Amniotic epithelial cell (primary cell): ENCODE results near the gene TRIOBP.
A peak's percentile ranks its signal among the peaks of the same experiment; 100 is the strongest.
"Not testable (repeated sequence)": the region's sequence is repeated elsewhere in the genome, so short reads cannot be mapped to it uniquely, and the experiment has no call there.

ENCODE experiments used
- DNase-seq: peaks from one replicate; pipeline ENCODE4 v3.0.0-alpha.2; 2010; ENCODE audit warnings: low read depth

Gene TRIOBP

GRCh38 chr22:37696657-37697537, at the start of gene TRIOBP:
Gene TRIOBP, plus strand, starts transcription at chr22:37697048. Its CDS starts 4,318 bp downstream, at chr22:37701366.
- DNase-seq, result peak; percentile 91

- DNase-seq, result no peak
Measured at GRCh38 chr22:37647317-37647716, 49.5 kb upstream of the TRIOBP start.

GRCh38 chr22:37647928-37648327, 48.9 kb upstream of the TRIOBP start:
- no peak for DNase-seq

- DNase-seq, result no peak
Measured at GRCh38 chr22:37650463-37651136, 46.2 kb upstream of the TRIOBP start.

GRCh38 chr22:37654563-37655251, 42.1 kb upstream of the TRIOBP start:
- no peak for DNase-seq

- DNase-seq, result no peak
Measured at GRCh38 chr22:37655252-37655563, 41.6 kb upstream of the TRIOBP start.

GRCh38 chr22:37656583-37656982, 40.3 kb upstream of the TRIOBP start:
- DNase-seq, result not testable (repeated sequence)

- DNase-seq, result no peak
Measured at GRCh38 chr22:37657590-37658132, 39.2 kb upstream of the TRIOBP start.

GRCh38 chr22:37658133-37659065, 38.4 kb upstream of the TRIOBP start, which contains the start of gene PDXP:
Gene PDXP, plus strand, starts transcription at chr22:37658723. Its CDS starts 60 bp downstream, at chr22:37658783.
- DNase-seq, result peak; percentile 100

- DNase-seq, result no peak
Measured at GRCh38 chr22:37659066-37659896, 37.6 kb upstream of the TRIOBP start.

GRCh38 chr22:37659897-37660708, 36.7 kb upstream of the TRIOBP start:
- DNase-seq, result no peak

- no peak for DNase-seq
Measured at GRCh38 chr22:37660709-37661045, 36.2 kb upstream of the TRIOBP start.

- peak; percentile 79 for DNase-seq
Measured at GRCh38 chr22:37661160-37661924, 35.5 kb upstream of the TRIOBP start.

- DNase-seq, result no peak
Measured at GRCh38 chr22:37662039-37662438, 34.8 kb upstream of the TRIOBP start.

- peak; percentile 80 for DNase-seq
Measured at GRCh38 chr22:37663521-37664140, 33.2 kb upstream of the TRIOBP start.

GRCh38 chr22:37664249-37665101, 32.4 kb upstream of the TRIOBP start:
- no peak for DNase-seq

GRCh38 chr22:37665487-37665886, 31.4 kb upstream of the TRIOBP start:
- DNase-seq, result no peak
